Cortex of kidney (tissue), 1 donor: Measurements from ENCODE around the gene FOXO1.

Experiments used
- DNase-seq: peaks from one replicate; lab custom pipeline; 2025; lab: John Stamatoyannopoulos, UW

Gene FOXO1

DNA sequence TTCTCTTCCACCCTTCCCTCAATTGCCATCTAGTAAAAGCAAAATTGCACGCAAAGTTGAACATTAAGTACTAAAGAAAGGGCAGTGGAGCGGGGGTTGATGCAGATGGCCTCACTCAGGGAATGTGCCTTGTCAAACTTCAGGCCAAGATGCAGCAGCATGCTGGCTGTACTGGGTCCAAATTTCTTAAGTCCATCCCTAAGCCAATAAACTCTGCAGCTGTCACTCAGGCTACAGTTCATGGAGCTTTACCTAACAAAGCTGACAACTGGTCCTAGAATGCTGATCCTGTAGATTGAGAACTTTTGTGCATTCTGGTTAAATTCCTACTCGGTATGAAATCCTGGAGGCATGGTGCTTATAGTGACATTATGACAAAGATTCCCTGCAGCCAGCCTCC is 88.4 kb downstream of the FOXO1 start:
- DNase-seq, result no peak

DNA sequence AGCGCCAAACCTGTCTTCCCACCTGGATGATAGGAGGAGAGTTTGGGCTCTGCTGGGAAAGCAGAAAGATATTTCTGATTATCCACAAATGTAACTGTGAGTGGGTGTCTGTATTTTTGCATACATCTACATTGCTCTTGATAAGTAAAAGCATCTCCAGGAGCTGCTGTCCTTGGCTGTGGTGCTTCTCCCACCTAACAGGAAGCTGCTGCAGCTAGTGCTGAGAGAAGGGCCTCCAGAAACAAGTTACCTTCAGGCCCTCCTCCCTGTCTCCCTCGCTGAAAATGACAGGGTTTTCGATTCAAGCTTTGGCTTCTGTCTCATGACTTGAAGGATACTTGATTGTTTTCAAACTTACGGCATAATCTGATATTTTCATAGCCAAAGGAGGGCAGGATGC is 90.1 kb downstream of the FOXO1 start:
- DNase-seq, result no peak

DNA sequence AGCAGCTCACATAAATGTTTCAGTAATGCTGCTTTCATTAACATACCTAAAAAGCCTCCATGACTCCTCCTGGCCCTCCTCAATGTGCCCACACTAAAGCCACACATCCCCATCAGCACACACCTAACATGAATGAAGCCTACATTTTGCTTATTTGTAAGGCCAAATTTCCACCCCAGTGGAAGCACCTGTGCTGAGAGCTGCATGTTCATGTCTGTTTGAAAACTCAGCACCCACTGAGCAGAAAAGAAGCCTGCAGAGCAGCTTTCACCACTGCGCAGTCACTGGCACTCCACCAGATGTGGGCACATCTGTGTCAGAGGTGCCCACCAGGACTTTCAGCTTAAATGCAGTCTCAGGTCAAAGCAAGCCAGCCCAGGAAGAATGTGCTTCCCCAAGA is 93.5 kb downstream of the FOXO1 start:
- no peak for DNase-seq

DNA sequence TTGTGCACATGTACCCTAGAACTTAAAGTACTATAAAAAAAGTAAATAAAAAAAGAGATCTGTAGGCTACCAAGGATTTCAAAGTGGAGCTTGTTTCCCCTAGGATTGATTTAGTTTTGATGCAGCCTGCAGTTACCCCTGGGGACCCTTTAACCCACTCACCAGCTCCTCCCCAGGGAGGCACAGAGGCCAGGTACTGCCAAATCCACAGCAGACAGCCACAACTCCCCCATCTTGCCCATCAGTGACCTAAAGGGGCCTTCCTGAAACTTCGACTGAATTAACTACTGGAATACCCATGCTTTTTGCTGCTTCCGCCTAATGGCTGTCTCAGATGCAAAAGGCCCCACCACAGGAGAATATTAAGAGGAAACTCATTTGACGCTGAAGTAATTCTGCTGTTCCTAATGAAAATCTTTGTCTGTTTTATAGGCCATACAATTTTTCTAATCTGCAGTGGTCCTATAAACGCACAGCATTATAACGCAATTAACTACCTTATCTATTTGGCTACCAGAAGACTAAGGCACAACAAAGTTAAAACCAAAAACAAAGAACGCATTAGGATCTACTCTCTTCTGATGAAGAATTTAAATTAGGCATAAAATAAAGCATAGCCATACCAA is 95.0 kb downstream of the FOXO1 start:
- no peak for DNase-seq

DNA sequence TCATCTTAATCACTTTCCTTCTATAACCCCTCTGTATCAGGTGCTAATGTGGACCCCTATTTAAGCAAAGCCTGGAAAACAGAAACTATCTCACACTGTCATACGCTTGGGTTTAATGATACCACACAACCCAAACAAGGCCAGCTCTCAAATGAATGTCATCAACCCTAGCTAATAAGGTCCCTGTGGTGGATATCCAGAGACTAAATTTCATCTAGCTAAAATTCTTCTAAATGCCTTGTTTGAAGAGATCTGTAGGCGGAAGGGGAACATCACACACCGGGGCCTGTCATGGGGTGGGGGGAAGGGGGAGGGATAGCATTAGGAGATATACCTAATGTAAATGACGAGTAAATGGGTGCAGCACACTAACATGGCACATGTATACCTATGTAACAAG is 95.5 kb downstream of the FOXO1 start:
- DNase-seq, result no peak

DNA sequence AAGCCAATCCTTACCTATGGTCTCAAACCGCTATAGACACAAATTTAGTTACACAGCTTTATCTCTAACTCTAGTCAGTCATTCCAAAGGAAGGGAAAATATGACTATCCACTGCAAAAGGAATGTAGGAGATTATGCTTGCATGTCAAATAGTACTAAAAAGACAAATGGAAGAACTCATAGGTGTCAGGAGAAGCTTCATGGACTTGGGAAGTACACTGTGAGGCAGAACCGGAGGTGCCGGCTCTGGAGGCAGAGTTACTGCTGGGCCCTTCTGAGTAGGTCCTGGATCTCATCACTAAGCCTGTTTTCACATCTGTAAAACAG is 97.5 kb downstream of the FOXO1 start:
- no peak for DNase-seq

DNA sequence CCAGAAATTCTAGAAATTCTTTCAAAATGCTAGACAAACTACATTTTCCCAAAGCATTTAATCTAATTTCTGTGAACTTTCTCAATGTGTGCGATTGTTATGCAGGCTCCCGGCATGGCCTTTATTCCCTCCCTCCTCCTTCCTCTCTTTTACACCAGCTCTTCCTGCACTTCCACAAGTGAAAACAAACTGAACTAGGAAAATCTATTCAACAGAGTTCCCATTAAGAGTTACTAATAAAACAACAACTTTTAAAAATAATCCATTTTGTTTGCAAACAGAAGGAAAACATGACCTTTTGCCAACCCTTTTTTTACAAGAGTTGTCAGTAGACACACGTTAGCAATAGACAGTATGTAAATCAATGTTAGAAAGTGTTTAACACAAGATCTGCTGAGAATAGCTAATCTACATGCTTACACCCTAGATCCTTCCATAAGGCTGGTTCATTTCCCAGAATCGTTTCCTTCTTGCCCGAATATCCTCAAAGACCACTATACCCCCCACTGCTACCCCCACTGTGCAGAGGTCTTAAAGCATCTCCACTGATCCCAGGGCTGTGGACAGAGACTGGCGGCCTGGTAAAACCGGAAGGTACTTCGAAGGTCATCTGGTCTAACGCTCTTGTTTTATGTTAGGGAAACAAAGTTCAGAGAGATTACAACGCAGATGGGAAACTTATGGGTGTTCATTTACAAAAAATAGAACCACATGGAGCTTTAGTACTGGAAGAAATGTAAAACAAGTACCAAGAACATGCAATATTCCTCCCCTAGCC is 98.0 kb downstream of the FOXO1 start:
- DNase-seq, result no peak

DNA sequence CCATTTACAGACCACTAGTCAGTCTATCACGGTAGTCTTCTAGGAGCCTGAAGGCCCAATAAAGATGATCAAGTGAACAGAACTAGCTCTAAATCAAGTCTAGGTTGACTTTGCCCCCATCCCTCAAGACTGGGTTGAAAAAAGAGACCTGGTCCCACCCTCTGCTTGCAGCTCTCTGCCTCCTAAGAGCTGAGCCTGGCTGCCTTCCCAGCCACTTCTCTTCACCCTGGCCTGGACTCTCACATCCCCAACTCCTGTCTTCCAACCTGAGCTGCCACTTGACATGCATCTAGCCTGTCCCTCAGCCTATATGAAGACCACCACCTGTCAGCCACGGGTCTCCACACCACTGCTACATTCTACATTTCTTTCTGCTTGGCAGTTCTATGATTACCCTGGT is 99.6 kb downstream of the FOXO1 start:
- no peak for DNase-seq

DNA sequence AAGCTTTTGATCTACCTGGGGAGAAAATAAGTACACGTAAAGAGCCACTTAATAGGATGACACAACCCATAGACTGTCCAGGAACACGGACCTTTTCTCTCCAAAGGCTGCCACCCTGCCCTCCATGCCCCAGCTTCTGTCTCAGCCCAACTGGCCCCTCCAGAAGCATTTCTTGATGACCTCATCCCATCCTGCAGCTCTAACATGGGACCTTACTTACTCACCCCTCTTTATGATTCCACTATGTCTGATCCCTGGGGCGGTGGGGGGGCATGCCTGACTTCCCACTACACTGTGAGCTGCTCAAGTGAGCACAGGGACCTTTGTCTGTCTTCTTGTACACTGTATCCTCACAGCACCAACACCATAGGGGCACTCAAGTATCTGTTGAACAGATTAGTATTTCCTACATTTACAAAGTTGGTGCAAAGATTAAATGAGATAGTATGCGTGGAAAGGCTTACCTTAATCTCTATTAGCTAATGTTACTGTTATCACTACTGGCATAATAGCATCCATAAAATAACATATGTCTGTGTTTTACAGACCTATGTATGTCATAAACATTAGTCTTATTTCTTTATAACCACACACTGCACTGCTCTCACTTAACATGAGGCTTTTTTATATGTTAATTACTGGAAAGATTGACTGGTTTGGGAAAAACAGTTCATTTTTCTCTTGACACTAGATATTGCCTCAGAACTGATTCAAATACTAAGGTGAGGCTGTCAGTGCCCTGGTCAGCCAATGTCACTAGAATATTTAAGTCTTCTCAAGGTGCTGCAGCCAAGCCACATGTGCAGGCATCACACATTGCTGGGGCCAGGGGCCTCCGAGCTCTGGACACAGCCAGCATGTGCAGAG is 100.9 kb downstream of the FOXO1 start:
- no peak for DNase-seq

DNA sequence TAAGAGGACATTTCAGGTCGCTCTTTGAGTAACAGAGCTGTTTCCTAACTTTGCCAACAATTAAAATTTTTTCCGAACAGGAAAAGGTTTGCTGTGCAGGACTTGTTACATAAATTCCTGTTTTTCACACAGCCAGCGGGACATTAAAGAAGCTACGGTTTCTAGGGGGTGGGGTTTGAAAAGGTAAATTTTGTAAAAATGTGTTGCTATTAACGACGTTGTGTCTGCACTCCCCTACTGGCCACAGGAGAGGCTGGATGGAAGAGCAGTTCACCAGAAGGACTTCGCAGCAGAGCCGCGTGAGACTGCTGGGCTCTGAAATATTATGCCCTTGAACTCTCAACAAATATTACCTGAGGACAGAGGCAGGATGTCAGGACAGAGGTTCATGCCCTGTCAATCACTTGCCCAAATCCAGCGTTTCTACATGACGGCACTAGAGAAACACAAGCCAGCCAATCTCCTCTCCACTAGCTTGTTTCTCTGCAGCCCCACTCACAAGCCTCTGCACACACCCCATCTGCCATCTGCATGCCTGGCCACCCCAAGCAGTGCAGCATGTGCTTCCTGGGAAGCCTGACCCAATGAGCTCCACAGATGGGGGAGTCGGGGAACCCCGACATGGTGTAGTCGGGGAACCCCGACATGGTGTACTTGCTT is 102.0 kb downstream of the FOXO1 start:
- DNase-seq, result no peak

DNA sequence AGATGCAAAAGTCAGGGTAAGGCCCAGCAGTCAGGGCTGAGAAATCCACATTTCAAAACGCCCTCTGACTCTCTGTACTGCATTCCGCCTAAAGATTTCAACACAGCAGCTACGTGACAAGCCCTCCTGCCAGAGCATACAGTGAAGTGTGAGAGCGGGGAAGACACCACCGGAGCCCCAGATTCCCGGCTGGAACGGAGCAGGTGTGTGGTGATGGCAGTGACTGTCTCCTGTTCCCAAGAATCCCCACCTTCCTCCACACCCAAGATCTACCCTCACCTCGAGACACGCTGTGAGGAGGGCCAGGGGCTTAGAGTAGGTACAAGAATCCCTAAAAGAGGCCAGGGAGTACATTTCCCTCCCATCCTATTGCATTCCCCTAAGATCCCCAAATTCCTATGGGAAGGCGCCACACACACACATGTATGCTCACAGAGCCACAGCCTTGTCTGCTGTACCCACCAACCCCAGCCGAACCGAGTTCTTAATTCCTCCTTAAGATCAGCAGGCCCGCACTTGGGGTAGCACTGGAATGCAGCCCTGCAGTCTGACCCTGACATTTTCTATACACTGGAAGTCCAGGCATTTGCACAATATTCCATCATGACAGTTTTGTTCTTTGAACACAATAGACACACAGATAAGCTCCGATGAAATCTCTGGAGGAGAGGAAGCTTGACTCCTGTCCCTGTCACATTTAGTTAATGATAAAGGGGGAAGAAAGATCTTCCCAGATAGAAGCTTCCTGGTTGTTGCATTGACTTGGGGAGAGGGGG is 102.9 kb downstream of the FOXO1 start:
- DNase-seq, result no peak

DNA sequence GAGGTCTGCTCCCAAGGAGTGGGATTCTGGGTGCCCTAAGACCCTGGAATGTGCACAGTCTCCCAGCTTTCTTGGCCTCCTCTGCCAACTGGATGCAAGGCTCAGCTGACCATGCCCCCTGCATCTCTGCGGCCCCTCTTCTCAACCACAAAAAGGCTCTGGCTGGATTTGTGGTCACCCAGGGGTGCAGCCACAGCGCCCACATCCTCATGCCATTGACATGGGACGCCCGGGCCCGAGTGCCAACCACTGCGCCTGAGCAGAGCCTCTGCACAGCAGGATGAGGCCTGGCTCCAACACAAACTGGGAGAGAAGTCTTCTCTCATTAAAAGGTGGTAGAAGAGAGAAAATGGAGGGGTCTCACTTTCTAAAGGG is 103.5 kb downstream of the FOXO1 start:
- no peak for DNase-seq

DNA sequence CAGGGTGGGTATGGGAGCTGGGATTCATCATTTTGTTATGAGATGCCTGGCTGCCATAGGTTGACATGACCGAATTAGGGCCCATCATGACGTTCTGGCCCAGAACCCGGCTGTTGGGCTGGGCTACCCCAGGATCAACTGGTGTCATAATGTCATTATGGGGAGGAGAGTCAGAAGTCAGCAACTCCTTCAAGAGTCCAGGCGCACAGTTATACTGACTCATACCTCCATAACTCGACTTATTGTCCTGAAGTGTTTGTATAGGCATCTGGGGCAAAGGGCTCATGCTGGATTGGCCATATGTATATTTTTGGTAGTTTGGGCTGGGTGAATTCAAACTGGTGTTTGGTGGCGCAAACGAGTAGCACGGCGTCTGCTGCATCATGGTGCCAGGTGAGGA is 106.5 kb downstream of the FOXO1 start:
- no peak for DNase-seq

DNA sequence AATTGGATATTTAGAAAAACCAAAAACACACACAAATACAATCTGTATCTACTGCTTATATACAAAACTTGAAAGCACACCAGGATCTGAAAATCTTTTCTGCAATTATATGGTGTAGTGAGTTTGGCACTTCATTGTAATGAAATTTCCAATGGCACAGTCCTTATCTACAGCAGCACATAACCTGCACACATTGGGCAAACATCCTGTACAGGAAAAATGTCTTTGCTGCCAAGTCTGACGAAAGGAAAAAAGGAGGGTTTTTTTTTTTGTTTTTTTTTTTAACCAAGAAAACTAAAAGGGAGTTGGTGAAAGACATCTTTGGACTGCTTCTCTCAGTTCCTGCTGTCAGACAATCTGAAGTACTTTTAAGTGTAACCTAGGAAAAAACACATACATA is 107.8 kb downstream of the FOXO1 start:
- no peak for DNase-seq

DNA sequence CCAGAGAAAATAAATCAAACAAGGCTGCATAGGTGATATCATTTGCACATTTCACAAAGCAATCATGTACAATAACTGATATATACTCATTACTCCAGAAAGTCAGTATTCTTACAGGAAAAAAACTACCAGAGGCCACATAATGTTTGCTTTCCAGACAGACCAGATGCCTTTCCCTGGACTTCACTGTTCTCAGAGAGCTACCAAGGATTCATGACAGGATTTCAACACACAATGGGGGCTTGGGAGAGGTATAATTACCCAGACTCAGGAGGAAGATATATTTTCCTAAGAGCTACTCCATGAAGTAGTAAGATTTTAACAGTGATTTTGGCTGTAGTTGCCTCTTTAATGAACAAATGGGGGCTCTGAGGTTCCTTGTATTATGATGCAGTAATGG is 110.0 kb downstream of the FOXO1 start:
- DNase-seq, result no peak

DNA sequence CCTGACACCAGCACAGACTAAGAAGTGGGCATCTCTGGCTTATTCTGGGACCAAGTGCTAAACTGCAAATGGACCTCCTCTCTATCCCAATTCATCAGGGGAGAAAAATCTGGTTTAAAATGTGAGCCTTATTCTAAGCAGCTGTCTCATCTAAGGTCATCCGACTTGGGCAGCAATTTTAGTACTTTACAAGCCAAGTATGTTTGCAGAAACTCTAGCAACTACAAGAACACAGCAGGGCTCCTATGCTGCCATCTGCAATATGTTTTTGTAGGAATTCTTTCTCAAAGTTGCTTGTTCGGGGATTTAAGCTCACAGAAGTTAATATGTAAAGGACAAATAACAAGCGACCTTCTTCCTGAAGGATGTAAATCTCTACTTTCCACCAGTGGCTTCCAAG is 113.1 kb downstream of the FOXO1 start:
- no peak for DNase-seq

DNA sequence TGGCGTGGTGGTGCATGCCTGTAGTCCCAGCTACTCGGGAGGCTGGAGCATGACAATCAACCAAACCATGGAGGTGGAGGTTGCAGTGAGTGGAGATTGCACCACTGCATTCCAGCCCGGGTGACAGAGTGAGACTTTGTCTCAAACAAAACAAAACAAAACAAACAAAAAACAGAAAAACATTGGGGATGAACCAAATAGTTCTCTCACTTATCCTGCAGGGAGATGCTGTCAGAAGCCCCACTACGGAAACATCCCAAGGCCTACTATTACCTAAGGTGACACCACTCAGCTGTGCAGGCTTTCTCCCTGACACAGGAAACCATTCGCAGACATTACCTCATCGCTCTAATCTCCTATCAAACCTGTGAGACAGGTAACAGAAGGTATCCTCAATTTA is 113.5 kb downstream of the FOXO1 start:
- DNase-seq, result no peak

DNA sequence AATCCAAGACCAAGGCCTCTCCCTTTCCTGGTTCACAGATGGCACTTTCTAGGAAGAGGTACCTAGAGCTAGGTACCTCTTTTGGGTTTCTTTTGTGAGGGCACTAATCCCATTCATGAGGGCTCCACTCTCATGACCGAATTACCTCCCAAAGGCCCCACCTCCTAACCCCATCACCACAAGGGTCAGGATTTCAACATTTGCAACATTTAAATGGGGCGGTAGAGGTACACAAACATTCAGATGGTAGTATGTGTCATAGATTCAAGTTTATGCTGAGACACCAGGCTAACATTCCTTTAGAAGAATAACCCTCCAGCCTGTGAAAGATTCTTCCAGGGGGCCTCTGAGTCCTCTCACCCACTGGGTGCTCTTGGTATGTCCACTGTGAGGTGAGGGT is 116.3 kb downstream of the FOXO1 start:
- DNase-seq, result no peak

DNA sequence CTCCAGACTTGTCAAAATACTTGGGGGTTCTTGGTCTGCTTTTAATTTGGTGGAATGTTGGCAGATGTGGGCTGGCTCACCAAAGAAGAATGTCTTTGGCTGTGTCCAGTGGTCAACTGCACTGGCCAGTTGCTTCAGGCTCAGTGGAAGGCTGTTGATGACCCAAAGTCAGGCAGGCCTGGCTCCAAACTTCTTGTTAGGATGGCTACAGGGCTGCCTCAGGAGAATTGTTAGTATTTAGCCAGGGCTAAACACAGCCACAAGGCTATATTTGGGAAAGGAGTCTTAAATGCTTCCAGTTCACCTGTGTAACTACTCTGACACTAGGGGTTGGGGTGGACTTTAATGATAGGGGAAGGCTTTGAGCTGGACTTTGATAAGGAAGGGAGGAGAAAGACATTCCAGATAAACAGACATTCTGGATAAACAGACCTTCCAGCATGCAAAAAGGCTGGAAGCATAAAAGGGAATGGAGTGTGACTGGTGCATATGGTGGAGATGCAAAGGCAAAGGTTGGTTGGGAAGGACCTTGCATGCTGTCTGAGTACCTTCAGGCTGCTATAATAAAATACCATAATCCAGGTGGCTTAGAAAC is 116.8 kb downstream of the FOXO1 start:
- no peak for DNase-seq

DNA sequence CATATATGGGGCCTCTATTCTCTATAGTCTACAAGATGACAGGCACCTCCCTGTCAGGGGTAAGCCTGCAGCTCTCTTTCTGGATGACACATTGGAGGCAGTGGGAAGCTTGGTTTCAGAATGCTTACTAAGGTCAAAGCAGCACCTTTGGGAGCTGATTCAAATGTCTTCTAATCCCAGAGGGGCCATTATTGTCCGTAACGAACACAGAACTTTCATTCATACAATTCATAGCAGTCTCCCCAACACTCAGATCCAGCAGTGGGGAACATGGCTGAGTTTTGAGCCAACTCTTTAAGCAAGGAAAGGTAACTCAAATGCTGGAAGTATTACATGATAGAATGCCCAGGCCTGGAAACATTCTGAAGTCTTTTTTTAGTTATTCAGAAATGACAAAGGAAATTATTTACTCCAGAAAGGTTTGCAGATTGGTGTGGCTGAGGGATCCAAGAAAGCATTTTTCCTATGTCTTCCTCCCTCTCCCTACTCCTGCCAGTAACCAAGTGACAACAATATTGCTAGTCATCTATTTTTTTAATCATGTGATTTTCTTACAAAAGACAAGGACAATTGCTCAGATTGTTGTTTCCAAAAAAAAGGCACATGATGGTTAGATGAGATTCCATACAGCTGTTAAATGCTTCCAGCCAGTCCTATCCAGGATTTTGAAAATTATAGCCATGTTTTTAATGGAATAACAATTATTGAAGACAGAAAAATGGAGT is 118.7 kb downstream of the FOXO1 start:
- no peak for DNase-seq

DNA sequence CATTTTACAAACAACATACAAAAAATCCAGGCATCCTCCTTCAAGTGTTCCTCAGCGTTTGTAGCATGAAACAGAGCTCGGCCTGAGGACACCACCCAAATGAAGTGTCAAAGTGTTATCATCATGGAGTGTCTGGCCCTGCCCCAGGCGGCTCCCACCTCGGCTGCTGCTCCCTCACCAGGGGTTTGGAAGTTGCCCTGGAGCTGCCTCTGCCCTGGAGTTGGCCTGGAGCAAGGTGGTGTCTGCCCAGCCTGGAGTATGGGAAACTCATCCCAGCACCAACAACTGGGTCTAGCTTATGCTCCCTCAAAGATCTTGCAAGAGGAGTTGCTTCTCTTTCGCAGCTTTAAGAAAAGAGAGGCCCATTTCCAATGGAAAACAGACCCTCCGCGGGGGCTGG is 120.4 kb downstream of the FOXO1 start:
- no peak for DNase-seq
